Measurements from ENCODE around the gene KANSL1.

DNA sequence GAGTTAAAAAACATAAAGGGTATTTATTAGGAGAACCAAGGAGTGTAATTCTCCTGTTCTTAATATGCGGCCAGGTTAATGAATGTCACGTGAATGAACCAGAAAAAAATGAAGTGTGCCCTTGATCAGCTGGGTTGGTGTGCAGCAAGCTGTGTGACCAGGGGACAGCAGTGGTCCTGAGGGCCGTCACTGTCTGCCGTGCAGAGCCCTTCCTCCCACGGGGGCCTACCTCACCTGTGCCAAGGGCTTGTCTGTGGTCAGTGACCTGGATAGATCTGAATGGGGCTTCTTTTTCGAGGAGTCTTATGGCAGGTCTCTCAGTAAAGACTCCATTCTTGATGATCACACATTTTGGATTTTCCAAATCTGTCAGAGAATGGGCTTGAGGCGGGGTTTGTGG, 211.9 kb downstream of the KANSL1 start:
- TF ChIP-seq, protein P1, sequence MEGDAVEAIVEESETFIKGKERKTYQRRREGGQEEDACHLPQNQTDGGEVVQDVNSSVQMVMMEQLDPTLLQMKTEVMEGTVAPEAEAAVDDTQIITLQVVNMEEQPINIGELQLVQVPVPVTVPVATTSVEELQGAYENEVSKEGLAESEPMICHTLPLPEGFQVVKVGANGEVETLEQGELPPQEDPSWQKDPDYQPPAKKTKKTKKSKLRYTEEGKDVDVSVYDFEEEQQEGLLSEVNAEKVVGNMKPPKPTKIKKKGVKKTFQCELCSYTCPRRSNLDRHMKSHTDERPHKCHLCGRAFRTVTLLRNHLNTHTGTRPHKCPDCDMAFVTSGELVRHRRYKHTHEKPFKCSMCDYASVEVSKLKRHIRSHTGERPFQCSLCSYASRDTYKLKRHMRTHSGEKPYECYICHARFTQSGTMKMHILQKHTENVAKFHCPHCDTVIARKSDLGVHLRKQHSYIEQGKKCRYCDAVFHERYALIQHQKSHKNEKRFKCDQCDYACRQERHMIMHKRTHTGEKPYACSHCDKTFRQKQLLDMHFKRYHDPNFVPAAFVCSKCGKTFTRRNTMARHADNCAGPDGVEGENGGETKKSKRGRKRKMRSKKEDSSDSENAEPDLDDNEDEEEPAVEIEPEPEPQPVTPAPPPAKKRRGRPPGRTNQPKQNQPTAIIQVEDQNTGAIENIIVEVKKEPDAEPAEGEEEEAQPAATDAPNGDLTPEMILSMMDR (IDR thresholded peaks at IDR 0.05) = no peak
- TF ChIP-seq POLR2A (IDR thresholded peaks at IDR 0.05) = no peak
